ENCODE measurements around the gene ENHO. TPM values are rescaled to one million over a fixed set of nuclear protein-coding genes. Genes with fewer than 3 reads are reported as not detected.

The ENHO gene
- total and polyA plus RNA-seq, 9 donors, result 0.22 to 0.87 (median 0.33) TPM; not detected in 2

DNA sequence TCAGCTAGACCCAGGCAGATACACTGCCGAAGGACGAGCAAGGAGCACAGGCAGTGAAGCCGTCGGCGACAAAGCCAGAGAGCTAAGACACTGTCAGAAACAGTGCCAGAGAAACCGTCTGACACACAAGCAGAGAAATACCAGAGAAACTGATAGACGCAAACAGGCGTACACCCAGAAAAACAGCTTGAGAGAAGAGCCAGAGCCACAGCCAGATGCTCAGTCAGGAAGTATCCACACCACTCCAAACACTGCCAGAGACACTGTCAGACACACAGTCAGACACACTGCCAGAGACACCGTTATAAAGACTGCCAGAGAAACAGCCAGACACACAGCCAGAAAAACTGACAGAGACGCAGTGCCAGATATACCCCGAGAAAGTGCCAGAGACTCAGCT, 47.6 kb upstream of the ENHO start:
- intact Hi-C loops (cut with DNase I), result no loop called here
- no peak for DNase-seq
- WGBS, 3 donors, result 44 to 49% (median 48%) methylated on average over 11 of the region's 11 CpGs

DNA sequence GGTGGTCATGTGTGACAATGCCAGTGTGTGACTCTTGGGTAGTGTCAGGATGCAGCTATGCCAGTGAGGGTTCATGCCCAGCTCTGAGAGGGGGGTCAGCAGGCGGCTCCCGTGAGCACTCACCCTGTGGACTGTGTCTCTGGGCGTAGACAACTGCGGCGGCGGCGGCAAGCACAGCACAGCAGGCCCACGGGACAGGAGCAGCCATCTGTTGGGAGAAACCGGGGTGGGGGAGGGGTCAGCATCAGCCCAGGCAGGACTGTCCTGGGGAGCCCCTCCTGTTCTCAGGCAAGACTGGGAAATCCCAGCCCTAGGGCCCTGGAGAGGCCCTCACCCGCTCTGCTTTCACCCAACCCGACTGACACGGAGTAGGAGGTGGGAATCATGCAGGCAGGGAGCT, 46.0 kb upstream of the ENHO start:
- no peaks in the 10 kb centered on the region for H3K9me3 ChIP-seq
- no peak overlapping the region for H3K4me3 ChIP-seq
- 80 to 89% (median 86%) methylated on average over 10 to 12 of the region's 12 CpGs for WGBS, 3 donors
- DNase-seq, result no peak
- H3K4me1 ChIP-seq (ENCODE audit: insufficient read depth), result no peaks in the 10 kb centered on the region
- intact Hi-C loops (cut with DNase I), result no loop called here
- TF ChIP-seq, protein P1, sequence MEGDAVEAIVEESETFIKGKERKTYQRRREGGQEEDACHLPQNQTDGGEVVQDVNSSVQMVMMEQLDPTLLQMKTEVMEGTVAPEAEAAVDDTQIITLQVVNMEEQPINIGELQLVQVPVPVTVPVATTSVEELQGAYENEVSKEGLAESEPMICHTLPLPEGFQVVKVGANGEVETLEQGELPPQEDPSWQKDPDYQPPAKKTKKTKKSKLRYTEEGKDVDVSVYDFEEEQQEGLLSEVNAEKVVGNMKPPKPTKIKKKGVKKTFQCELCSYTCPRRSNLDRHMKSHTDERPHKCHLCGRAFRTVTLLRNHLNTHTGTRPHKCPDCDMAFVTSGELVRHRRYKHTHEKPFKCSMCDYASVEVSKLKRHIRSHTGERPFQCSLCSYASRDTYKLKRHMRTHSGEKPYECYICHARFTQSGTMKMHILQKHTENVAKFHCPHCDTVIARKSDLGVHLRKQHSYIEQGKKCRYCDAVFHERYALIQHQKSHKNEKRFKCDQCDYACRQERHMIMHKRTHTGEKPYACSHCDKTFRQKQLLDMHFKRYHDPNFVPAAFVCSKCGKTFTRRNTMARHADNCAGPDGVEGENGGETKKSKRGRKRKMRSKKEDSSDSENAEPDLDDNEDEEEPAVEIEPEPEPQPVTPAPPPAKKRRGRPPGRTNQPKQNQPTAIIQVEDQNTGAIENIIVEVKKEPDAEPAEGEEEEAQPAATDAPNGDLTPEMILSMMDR (IDR thresholded peaks at IDR 0.05), result no peak
- no peak for TF ChIP-seq POLR2A (IDR thresholded peaks at IDR 0.05)
- TF ChIP-seq EP300 (IDR thresholded peaks at IDR 0.05), result no peak
- H3K36me3 ChIP-seq, result no peaks in the 10 kb centered on the region
- H3K27ac ChIP-seq, result no peak overlapping the region
- no peaks in the 10 kb centered on the region for H3K27me3 ChIP-seq

More for the DNA sequence above, 47.6 kb upstream of the ENHO start:
- H3K4me1 ChIP-seq (ENCODE audit: insufficient read depth), result no peaks in the 10 kb centered on the region
- TF ChIP-seq, protein P1 (IDR thresholded peaks at IDR 0.05), result no peak
- TF ChIP-seq POLR2A (IDR thresholded peaks at IDR 0.05) (no peak), EP300 (IDR thresholded peaks at IDR 0.05) (no peak)
- H3K4me3 ChIP-seq, result no peak overlapping the region
- no peaks in the 10 kb centered on the region for H3K36me3 ChIP-seq
- H3K27me3 ChIP-seq, result no peaks in the 10 kb centered on the region
- H3K27ac ChIP-seq, result no peak overlapping the region
- no peaks in the 10 kb centered on the region for H3K9me3 ChIP-seq

DNA sequence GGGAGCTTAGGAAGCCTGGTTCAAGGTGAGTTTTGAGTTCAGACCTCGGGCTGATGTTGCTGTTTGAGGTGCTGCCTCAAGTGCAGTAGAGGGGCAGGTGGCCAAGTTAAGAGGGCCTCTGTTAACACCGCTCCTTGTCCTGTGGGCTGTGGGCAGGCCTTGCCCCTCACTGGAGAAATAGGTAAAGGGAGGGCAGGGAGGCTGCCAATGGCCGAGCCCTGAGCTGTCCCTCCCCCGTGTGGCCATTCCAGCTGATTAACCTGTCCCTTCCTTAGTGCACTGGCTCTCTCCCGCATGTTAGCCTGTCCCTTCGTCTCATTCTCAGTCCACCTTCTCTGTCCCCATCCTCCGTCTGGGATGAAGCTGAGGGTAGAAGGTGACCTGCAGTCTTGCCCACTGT, 45.3 kb upstream of the ENHO start:
- Histone ChIP-seq H3K27ac (no peak overlapping the region), H3K9me3 (no peaks in the 10 kb centered on the region), H3K4me3 (no peak overlapping the region), H3K36me3 (no peaks in the 10 kb centered on the region), H3K27me3 (no peaks in the 10 kb centered on the region), H3K4me1 (ENCODE audit: insufficient read depth) (no peaks in the 10 kb centered on the region)
- intact Hi-C loops (cut with DNase I), result no loop called here
- no peak for TF ChIP-seq EP300 (IDR thresholded peaks at IDR 0.05)
- no peak for TF ChIP-seq POLR2A (IDR thresholded peaks at IDR 0.05)
- TF ChIP-seq, protein P1 (IDR thresholded peaks at IDR 0.05), result no peak
- no peak for DNase-seq
- WGBS, 3 donors, result 79 to 91% (median 79%) methylated on average over 7 of the region's 7 CpGs

DNA sequence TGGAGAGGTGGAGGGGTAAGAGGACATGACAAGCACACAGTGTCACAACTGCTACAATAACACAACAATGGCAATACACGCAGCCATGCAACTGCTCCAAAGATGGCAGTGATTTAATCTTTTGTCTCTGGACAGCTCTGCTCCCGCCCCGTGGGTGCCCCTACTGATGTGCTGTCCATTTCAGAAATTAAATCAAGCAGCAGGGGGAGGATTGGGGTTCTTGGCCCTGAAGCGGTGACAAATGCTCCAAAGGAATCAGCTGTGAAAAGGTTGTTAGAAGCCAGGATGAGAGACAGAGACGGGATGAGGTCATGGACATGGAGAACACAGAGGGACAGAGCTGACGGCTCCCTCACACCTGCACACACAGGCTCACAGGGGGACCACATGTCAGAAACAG, 44.2 kb upstream of the ENHO start:
- TF ChIP-seq, protein P1 (IDR thresholded peaks at IDR 0.05), result no peak
- TF ChIP-seq EP300 (IDR thresholded peaks at IDR 0.05) (no peak), POLR2A (IDR thresholded peaks at IDR 0.05) (no peak)
- H3K4me3 ChIP-seq, result no peak overlapping the region
- intact Hi-C loops (cut with DNase I), result no loop called here
- no peak for DNase-seq
- H3K4me1 ChIP-seq (ENCODE audit: insufficient read depth), result peaks cover under 1% of the 10 kb centered on the region
- H3K9me3 ChIP-seq, result no peaks in the 10 kb centered on the region
- no peak overlapping the region for H3K27ac ChIP-seq
- H3K36me3 ChIP-seq, result no peaks in the 10 kb centered on the region
- no peaks in the 10 kb centered on the region for H3K27me3 ChIP-seq
- 80 to 86% (median 81%) methylated on average over 6 of the region's 6 CpGs for WGBS, 3 donors

Data from ovary (tissue), 9 donors.